Endothelial cell (in vitro differentiated cells): ENCODE results near the gene SPAM1. TPM values are rescaled to one million over a fixed set of nuclear protein-coding genes. Genes with fewer than 3 reads are reported as not detected.
"Not testable (repeated sequence)": the region's sequence is repeated elsewhere in the genome, so short reads cannot be mapped to it uniquely, and the experiment has no call there.

Experiments used
- DNase-seq: peaks from one replicate; pipeline ENCODE4 v3.0.0; 2021; ENCODE audit warnings: low spot score
- H3K27ac Mint-ChIP-seq: one replicate; pipeline ENCODE4 v1.8.0; 2021; ENCODE audit warnings: mixed read lengths, inconsistent platforms; ENCODE audit not compliant: unreplicated experiment
- H3K27me3 Mint-ChIP-seq: one replicate; pipeline ENCODE4 v1.8.0; 2021; ENCODE audit warnings: mild to moderate bottlenecking, moderate library complexity, mixed read lengths, inconsistent platforms; ENCODE audit not compliant: unreplicated experiment
- H3K36me3 Mint-ChIP-seq: one replicate; pipeline ENCODE4 v1.8.0; 2021; ENCODE audit warnings: mild to moderate bottlenecking, low read depth, mixed read lengths, inconsistent platforms; ENCODE audit not compliant: unreplicated experiment
- H3K4me1 Mint-ChIP-seq: one replicate; pipeline ENCODE4 v1.8.0; 2021; ENCODE audit warnings: mild to moderate bottlenecking, mixed read lengths, inconsistent platforms; ENCODE audit not compliant: unreplicated experiment
- H3K4me3 Mint-ChIP-seq: one replicate; pipeline ENCODE4 v1.8.0; 2021; ENCODE audit warnings: mild to moderate bottlenecking, mixed read lengths, inconsistent platforms; ENCODE audit not compliant: unreplicated experiment
- H3K9me3 Mint-ChIP-seq: one replicate; pipeline ENCODE4 v1.8.0; 2021; ENCODE audit warnings: mixed read lengths, inconsistent platforms; ENCODE audit not compliant: unreplicated experiment
- CTCF ChIP-seq: fragments of 200-600 bp; sonication (generic); IDR thresholded peaks from one replicate; pipeline ENCODE4 v1.5.0; 2021; ENCODE audit warnings: antibody characterized with exemption; ENCODE audit not compliant: unreplicated experiment
- total RNA-seq: library from RNA; stranded (reverse); fragmentation: NEBNext Ultra II Directional; extraction: Animal tissue kit (Norgen Biotek cat#: 25700); gene quantifications from one replicate; pipeline ENCODE4 v1.2.1, GENCODE V29; 2021; ENCODE audit not compliant: unreplicated experiment

SPAM1 gene
- total RNA-seq, 1 donor from 2014 or later = not detected

GRCh38 chr7:123994449-123994848 is 69.4 kb downstream of the SPAM1 start:
- no peak for TF ChIP-seq CTCF
- DNase-seq = no peak
- no peaks in the 10 kb centered on the region for H3K36me3 Mint-ChIP-seq
- no peaks in the 10 kb centered on the region for H3K27me3 Mint-ChIP-seq
- no peaks in the 10 kb centered on the region for H3K9me3 Mint-ChIP-seq
- no peaks in the 10 kb centered on the region for H3K4me1 Mint-ChIP-seq
- H3K27ac Mint-ChIP-seq = no peak overlapping the region
- H3K4me3 Mint-ChIP-seq = no peak overlapping the region

- Mint-ChIP-seq H3K27me3 (no peaks in the 10 kb centered on the region), H3K9me3 (peaks cover 4% of the 10 kb centered on the region), H3K27ac (no peak overlapping the region), H3K36me3 (no peaks in the 10 kb centered on the region), H3K4me1 (no peaks in the 10 kb centered on the region), H3K4me3 (no peak overlapping the region)
- DNase-seq = no peak
- no peak for TF ChIP-seq CTCF
These were observed 70.7 kb downstream of the SPAM1 start for GRCh38 chr7:123995617-123996326.

- Mint-ChIP-seq H3K4me1 (no peaks in the 10 kb centered on the region), H3K9me3 (peaks cover 4% of the 10 kb centered on the region), H3K27me3 (no peaks in the 10 kb centered on the region), H3K4me3 (no peak overlapping the region), H3K36me3 (no peaks in the 10 kb centered on the region), H3K27ac (no peak overlapping the region)
- TF ChIP-seq CTCF = no peak
- DNase-seq = no peak
These were observed 71.2 kb downstream of the SPAM1 start for GRCh38 chr7:123996327-123996625.

- no peaks in the 10 kb centered on the region for H3K36me3 Mint-ChIP-seq
- H3K4me3 Mint-ChIP-seq = no peak overlapping the region
- no peak for DNase-seq
- peaks cover 4% of the 10 kb centered on the region for H3K9me3 Mint-ChIP-seq
- no peaks in the 10 kb centered on the region for H3K27me3 Mint-ChIP-seq
- no peak for TF ChIP-seq CTCF
- no peaks in the 10 kb centered on the region for H3K4me1 Mint-ChIP-seq
- H3K27ac Mint-ChIP-seq = no peak overlapping the region
These were observed 73.9 kb downstream of the SPAM1 start for GRCh38 chr7:123998921-123999320.

GRCh38 chr7:123999703-124000102 is 74.7 kb downstream of the SPAM1 start:
- Mint-ChIP-seq H3K36me3 (no peaks in the 10 kb centered on the region), H3K4me3 (no peak overlapping the region), H3K27ac (no peak overlapping the region), H3K9me3 (peaks cover 4% of the 10 kb centered on the region), H3K27me3 (no peaks in the 10 kb centered on the region), H3K4me1 (no peaks in the 10 kb centered on the region)
- no peak for DNase-seq
- TF ChIP-seq CTCF = no peak

- H3K9me3 Mint-ChIP-seq, H3K27ac Mint-ChIP-seq, H3K4me3 Mint-ChIP-seq: not testable (repeated sequence)
These were observed 83.3 kb downstream of the SPAM1 start for GRCh38 chr7:124008296-124008695.

More at GRCh38 chr7:124008296-124008695, 83.3 kb downstream of the SPAM1 start:
- H3K36me3 Mint-ChIP-seq, DNase-seq, H3K27me3 Mint-ChIP-seq, H3K4me1 Mint-ChIP-seq: not testable (repeated sequence)
